ENCODE data around the gene VPS45. TPM values are rescaled to one million over a fixed set of nuclear protein-coding genes. Genes with fewer than 3 reads are reported as not detected.
"Not testable (repeated sequence)": the region's sequence is repeated elsewhere in the genome, so short reads cannot be mapped to it uniquely, and the experiment has no call there.

The VPS45 gene
- total RNA-seq, 6 experiments from 2014 or later = 12.5 to 18.2 (median 14.7) TPM

DNA sequence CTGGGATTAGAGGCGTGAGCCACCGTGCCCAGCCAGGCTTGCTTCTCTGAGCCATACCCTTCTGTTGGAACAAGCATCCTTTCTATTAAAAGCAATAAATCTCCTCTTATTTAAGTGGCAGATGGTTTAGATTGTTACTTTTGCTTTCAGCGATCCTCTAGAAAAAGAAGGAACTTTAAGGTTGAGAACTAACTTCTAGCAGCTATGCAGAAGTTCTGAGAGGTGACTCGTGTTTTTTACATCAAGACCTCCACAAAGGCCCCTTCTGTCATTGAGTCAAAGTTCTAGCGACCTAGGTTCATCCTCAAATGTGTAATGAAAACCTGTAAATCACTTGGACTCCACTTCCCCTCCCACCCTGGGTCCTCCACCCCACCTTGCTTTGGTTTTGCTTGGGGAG, 112.9 kb downstream of the VPS45 start:
- no peak overlapping the region for H3K4me3 ChIP-seq
- no peaks in the 10 kb centered on the region for H3K27me3 ChIP-seq
- H3K9me3 ChIP-seq = no peaks in the 10 kb centered on the region
- TF ChIP-seq, protein P1, sequence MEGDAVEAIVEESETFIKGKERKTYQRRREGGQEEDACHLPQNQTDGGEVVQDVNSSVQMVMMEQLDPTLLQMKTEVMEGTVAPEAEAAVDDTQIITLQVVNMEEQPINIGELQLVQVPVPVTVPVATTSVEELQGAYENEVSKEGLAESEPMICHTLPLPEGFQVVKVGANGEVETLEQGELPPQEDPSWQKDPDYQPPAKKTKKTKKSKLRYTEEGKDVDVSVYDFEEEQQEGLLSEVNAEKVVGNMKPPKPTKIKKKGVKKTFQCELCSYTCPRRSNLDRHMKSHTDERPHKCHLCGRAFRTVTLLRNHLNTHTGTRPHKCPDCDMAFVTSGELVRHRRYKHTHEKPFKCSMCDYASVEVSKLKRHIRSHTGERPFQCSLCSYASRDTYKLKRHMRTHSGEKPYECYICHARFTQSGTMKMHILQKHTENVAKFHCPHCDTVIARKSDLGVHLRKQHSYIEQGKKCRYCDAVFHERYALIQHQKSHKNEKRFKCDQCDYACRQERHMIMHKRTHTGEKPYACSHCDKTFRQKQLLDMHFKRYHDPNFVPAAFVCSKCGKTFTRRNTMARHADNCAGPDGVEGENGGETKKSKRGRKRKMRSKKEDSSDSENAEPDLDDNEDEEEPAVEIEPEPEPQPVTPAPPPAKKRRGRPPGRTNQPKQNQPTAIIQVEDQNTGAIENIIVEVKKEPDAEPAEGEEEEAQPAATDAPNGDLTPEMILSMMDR (IDR thresholded peaks at IDR 0.05) = no peak
- TF ChIP-seq POLR2A (IDR thresholded peaks at IDR 0.05) = no peak
- 60% methylated on average over 5 of the region's 5 CpGs for WGBS (ENCODE audit: insufficient coverage, low coverage, low lambda C conversion rate, missing lambda C conversion rate)
- H3K36me3 ChIP-seq = no peaks in the 10 kb centered on the region
- H3K27ac ChIP-seq = no peak overlapping the region
- intact Hi-C loops (cut with DNase I) = no loop called here
- DNase-seq = no peak
- no peaks in the 10 kb centered on the region for H3K4me1 ChIP-seq
- no peak for ATAC-seq

DNA sequence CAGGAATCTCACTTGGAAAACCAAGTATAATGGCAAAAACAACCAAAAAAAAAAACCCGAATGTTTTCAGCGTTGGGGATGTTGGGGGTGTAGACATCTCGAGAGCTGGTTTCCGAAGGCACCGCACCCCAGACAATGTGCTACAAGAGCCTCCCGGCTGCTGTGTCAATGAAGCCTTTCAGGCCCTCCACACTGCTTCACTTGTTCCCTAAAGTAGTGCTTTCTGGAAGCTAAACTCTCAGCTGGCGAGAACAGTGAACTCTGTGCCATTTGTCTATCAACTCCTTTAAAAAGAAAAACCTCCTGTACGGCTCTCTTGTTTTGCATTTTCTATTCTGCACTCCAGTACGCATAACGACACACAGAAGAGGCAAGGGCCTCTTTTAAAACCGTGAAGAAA, 114.7 kb downstream of the VPS45 start:
- no peak for DNase-seq

DNA sequence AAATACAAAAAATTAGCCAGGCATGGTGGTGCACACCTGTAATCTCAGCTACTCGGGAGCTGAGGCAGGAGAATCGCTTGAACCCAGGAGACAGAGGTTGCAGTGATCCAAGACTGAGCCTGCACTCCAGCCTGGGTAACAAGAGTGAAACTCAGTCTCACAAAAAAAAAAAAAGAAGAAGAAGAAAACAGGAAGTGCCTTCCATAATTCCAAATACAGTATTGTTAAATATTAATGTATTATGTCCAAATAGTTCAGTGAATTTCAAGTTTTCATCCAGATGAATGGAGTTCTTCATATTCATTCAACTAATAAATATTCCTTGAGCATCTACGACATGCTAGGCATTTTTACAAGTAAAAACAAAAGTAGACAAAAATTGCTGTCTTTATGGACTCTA, 115.5 kb downstream of the VPS45 start:
- ATAC-seq (no peak), DNase-seq (no peak)
- Histone ChIP-seq H3K27ac (no peak overlapping the region), H3K4me3 (no peak overlapping the region), H3K36me3 (no peaks in the 10 kb centered on the region), H3K9me3 (no peaks in the 10 kb centered on the region), H3K27me3 (no peaks in the 10 kb centered on the region), H3K4me1 (no peaks in the 10 kb centered on the region)
- intact Hi-C loops (cut with DNase I) = no loop called here
- TF ChIP-seq, protein P1 (IDR thresholded peaks at IDR 0.05) = no peak
- no peak for TF ChIP-seq POLR2A (IDR thresholded peaks at IDR 0.05)
- 92% methylated on average over 1 of the region's 3 CpGs for WGBS (ENCODE audit: insufficient coverage, low coverage, low lambda C conversion rate, missing lambda C conversion rate)

More for the DNA sequence above, 114.7 kb downstream of the VPS45 start:
- WGBS (ENCODE audit: insufficient coverage, low coverage, low lambda C conversion rate, missing lambda C conversion rate) = 81% methylated on average over 8 of the region's 11 CpGs
- Histone ChIP-seq H3K27me3 (no peaks in the 10 kb centered on the region), H3K4me1 (no peaks in the 10 kb centered on the region), H3K27ac (no peak overlapping the region), H3K9me3 (no peaks in the 10 kb centered on the region), H3K4me3 (no peak overlapping the region), H3K36me3 (no peaks in the 10 kb centered on the region)
- TF ChIP-seq POLR2A (IDR thresholded peaks at IDR 0.05) = no peak
- TF ChIP-seq, protein P1 (IDR thresholded peaks at IDR 0.05) = no peak
- intact Hi-C loops (cut with DNase I) = no loop called here
- ATAC-seq = no peak

DNA sequence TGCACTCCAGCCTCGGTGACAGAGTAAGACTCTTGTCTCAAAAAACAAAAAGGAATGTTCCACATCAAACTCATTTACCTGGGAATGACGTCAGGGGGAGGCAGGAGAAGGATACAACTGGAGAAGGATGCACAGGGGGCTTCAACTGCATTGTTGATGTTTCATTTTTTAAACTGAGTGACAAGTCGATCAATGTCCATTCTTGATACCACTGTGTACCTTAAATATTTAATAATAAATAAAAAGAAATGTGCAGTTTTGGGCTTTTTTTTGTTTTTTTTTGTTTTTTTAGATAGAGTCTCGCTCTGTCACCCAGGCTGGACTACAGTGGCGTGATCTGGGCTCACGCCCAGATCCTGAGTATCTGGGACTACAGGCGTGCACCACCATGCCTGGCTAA, 117.9 kb downstream of the VPS45 start:
- WGBS (ENCODE audit: insufficient coverage, low coverage, low lambda C conversion rate, missing lambda C conversion rate) = 86% methylated on average over 5 of the region's 7 CpGs
- no peaks in the 10 kb centered on the region for H3K27me3 ChIP-seq
- intact Hi-C loops (cut with DNase I) = no loop called here
- DNase-seq (no peak), ATAC-seq (no peak)
- H3K4me1 ChIP-seq = no peaks in the 10 kb centered on the region
- peak overlapping the region in 1 of 3 donors; percentile 44 for H3K27ac ChIP-seq
- no peaks in the 10 kb centered on the region for H3K36me3 ChIP-seq
- peak overlapping the region in 1 of 3 donors; percentile 47 for H3K4me3 ChIP-seq
- TF ChIP-seq, protein P1 (IDR thresholded peaks at IDR 0.05) = no peak
- TF ChIP-seq POLR2A (IDR thresholded peaks at IDR 0.05) = no peak
- H3K9me3 ChIP-seq = no peaks in the 10 kb centered on the region

DNA sequence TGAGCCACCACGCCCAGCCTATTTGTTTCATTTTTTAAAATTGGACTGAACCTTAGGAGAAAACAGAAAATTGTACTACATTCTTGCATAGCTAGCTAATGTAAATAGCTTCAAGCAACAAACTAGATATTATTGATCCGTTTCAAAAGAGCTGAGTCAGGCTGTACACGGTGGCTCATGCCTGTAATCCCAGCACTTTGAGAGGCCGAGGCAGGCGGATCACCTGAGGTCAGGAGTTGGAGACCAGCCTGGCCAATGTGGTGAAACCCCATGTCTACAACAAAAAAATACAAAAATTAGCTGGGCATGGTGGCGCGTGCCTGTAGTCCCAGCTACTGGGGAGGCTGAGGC, 118.8 kb downstream of the VPS45 start:
- WGBS (ENCODE audit: insufficient coverage, low coverage, low lambda C conversion rate, missing lambda C conversion rate) = 7% methylated on average over 7 of the region's 7 CpGs
- H3K27me3 ChIP-seq; H3K9me3 ChIP-seq; intact Hi-C loops (cut with DNase I); H3K4me1 ChIP-seq; H3K36me3 ChIP-seq: not testable (repeated sequence)
- ATAC-seq (peak; percentile 71 to 82 (median 81)), DNase-seq (peak in 2 of 3 donors; percentile 63)
- H3K4me3 ChIP-seq = peak overlapping the region; percentile 3 to 47 (median 44)
- peak overlapping the region; percentile 44 to 74 (median 62) for H3K27ac ChIP-seq

Measured in right lobe of liver (tissue), 6 donors.